WTC11 (cell line): ENCODE data around the gene KLHL26. TPM values are rescaled to one million over a fixed set of nuclear protein-coding genes. Genes with fewer than 3 reads are reported as not detected.

Source experiments
- ATAC-seq: fragments of 200-7000 bp; cut with Tn5 transposase; 2 replicates; pipeline ENCODE4 v1.10.0; 2021; ENCODE audit warnings: mild to moderate bottlenecking, moderate library complexity
- CTCF ChIA-PET: fragments of 300-600 bp; sonication (Branson Sonifier 250); formaldehyde crosslinking; loops from one replicate; lab custom pipeline; 2021; ENCODE audit warnings: antibody characterized with exemption; lab: Charles Lee
- POLR2A ChIA-PET: fragments of 350-600 bp; sonication (Branson Sonifier 250); formaldehyde crosslinking; loops from one replicate; lab custom pipeline; 2021; ENCODE audit warnings: antibody characterized with exemption; lab: Charles Lee
- DNase-seq: peaks from one replicate; pipeline ENCODE4 v3.0.0; 2021; ENCODE audit warnings: low spot score
- H3K27ac Mint-ChIP-seq: 2 replicates; pipeline ENCODE4 v1.8.0; 2021; ENCODE audit warnings: mixed read lengths
- H3K27me3 Mint-ChIP-seq: 2 replicates; pipeline ENCODE4 v1.8.0; 2021; ENCODE audit warnings: low read depth, mild to moderate bottlenecking, moderate library complexity, mixed read lengths
- H3K36me3 Mint-ChIP-seq: 2 replicates; pipeline ENCODE4 v1.8.0; 2021; ENCODE audit warnings: mixed read lengths
- H3K4me1 Mint-ChIP-seq: 2 replicates; pipeline ENCODE4 v1.8.0; 2022; ENCODE audit warnings: mixed read lengths
- H3K4me3 Mint-ChIP-seq: 2 replicates; pipeline ENCODE4 v1.8.0; 2021; ENCODE audit warnings: mild to moderate bottlenecking, moderate library complexity, mixed read lengths
- H3K9me3 Mint-ChIP-seq: 2 replicates; pipeline ENCODE4 v1.8.0; 2021; ENCODE audit warnings: mixed read lengths
- ETV6 ChIP-seq: sonication (generic); formaldehyde crosslinking; IDR thresholded peaks from 2 replicates; pipeline ENCODE4 v1.8.1; 2022; ENCODE audit warnings: mild to moderate bottlenecking, missing genetic modification reagents
- GABPB1 ChIP-seq: sonication (generic); formaldehyde crosslinking; IDR thresholded peaks from 2 replicates; pipeline ENCODE4 v1.8.1; 2023; ENCODE audit warnings: mild to moderate bottlenecking, missing genetic modification reagents
- IRF2 ChIP-seq: sonication (generic); formaldehyde crosslinking; IDR thresholded peaks from 2 replicates; pipeline ENCODE4 v1.8.0; 2022; ENCODE audit warnings: low read depth, missing genetic modification reagents, borderline replicate concordance
- KAT7 ChIP-seq: sonication (generic); formaldehyde crosslinking; IDR thresholded peaks from 2 replicates; pipeline ENCODE4 v1.8.1; 2023; ENCODE audit warnings: missing genetic modification reagents, mild to moderate bottlenecking, borderline replicate concordance
- MAX ChIP-seq: sonication (generic); formaldehyde crosslinking; IDR thresholded peaks from 2 replicates; pipeline ENCODE4 v1.8.0; 2022; ENCODE audit warnings: mild to moderate bottlenecking, missing genetic modification reagents
- MXD4 ChIP-seq: fragments of 250-450 bp; sonication (Bioruptor Pico); IDR thresholded peaks from 2 replicates; pipeline ENCODE4 v1.8.0; 2021; ENCODE audit warnings: mild to moderate bottlenecking, moderate library complexity, borderline replicate concordance
- NFATC4 ChIP-seq: fragments of 250-450 bp; sonication (Bioruptor Pico); IDR thresholded peaks from 2 replicates; pipeline ENCODE4 v1.9.0; 2021; ENCODE audit warnings: mild to moderate bottlenecking
- NFE2L1 ChIP-seq: sonication (generic); formaldehyde crosslinking; IDR thresholded peaks from 2 replicates; pipeline ENCODE4 v1.8.1; 2023; ENCODE audit warnings: missing genetic modification reagents
- RORB ChIP-seq: fragments of 250-450 bp; sonication (Bioruptor Pico); IDR thresholded peaks from 2 replicates; pipeline ENCODE4 v1.9.0; 2021; ENCODE audit warnings: mild to moderate bottlenecking
- SOX15 ChIP-seq: fragments of 250-450 bp; sonication (Bioruptor Pico); IDR thresholded peaks from 2 replicates; pipeline ENCODE4 v1.9.0; 2021; ENCODE audit warnings: mild to moderate bottlenecking
- TEAD4 ChIP-seq: sonication (generic); formaldehyde crosslinking; IDR thresholded peaks from 2 replicates; pipeline ENCODE4 v1.8.0; 2022; ENCODE audit warnings: mild to moderate bottlenecking, missing genetic modification reagents
- ZNF121 ChIP-seq: sonication (generic); formaldehyde crosslinking; IDR thresholded peaks from 2 replicates; pipeline ENCODE4 v1.8.0; 2023; ENCODE audit warnings: missing genetic modification reagents
- ZNF219 ChIP-seq: sonication (generic); formaldehyde crosslinking; IDR thresholded peaks from 2 replicates; pipeline ENCODE4 v1.8.0; 2023; ENCODE audit warnings: missing genetic modification reagents, mild to moderate bottlenecking, borderline replicate concordance
- ZNF232 ChIP-seq: sonication (generic); formaldehyde crosslinking; IDR thresholded peaks from 2 replicates; pipeline ENCODE4 v1.8.0; 2022; ENCODE audit warnings: mild to moderate bottlenecking, missing genetic modification reagents
- ZNF317 ChIP-seq: sonication (generic); formaldehyde crosslinking; IDR thresholded peaks from 2 replicates; pipeline ENCODE4 v1.8.1; 2023; ENCODE audit warnings: low read depth, mild to moderate bottlenecking, moderate library complexity, missing genetic modification reagents, borderline replicate concordance
- ZNF423 ChIP-seq: fragments of 250-450 bp; sonication (Bioruptor Pico); IDR thresholded peaks from 2 replicates; pipeline ENCODE4 v2.1.2; 2022; ENCODE audit warnings: mild to moderate bottlenecking, moderate library complexity
- ZNF425 ChIP-seq: fragments of 250-450 bp; sonication (Bioruptor Pico); conservative IDR thresholded peaks from 2 replicates; pipeline ENCODE4 v1.9.0; 2021; ENCODE audit warnings: mild to moderate bottlenecking
- ZNF671 ChIP-seq: fragments of 250-450 bp; sonication (Bioruptor Pico); IDR thresholded peaks from 2 replicates; pipeline ENCODE4 v1.8.0; 2021; ENCODE audit warnings: mild to moderate bottlenecking
- total RNA-seq: library from RNA; stranded (reverse); gene quantifications from 3 replicates; pipeline ENCODE4 v1.2.3, GENCODE V29; 2021
- TF ChIP-seq, protein P1 (sequence below): fragments of 250-450 bp; sonication (Bioruptor Pico); IDR thresholded peaks from 2 replicates; pipeline ENCODE4 v2.1.2; 2022; ENCODE audit warnings: mild to moderate bottlenecking, moderate library complexity
- TF ChIP-seq, protein P2 (sequence below): fragments of 250-450 bp; sonication (Bioruptor Pico); IDR thresholded peaks from 2 replicates; pipeline ENCODE4 v1.9.0; 2021; ENCODE audit warnings: mild to moderate bottlenecking
- TF ChIP-seq, protein P3 (sequence below): sonication (generic); formaldehyde crosslinking; IDR thresholded peaks from 2 replicates; pipeline ENCODE4 v1.8.1; 2023; ENCODE audit warnings: mild to moderate bottlenecking, missing genetic modification reagents, borderline replicate concordance

KLHL26 gene
- total RNA-seq, 1 experiment from 2014 or later = 13.1 TPM

DNA sequence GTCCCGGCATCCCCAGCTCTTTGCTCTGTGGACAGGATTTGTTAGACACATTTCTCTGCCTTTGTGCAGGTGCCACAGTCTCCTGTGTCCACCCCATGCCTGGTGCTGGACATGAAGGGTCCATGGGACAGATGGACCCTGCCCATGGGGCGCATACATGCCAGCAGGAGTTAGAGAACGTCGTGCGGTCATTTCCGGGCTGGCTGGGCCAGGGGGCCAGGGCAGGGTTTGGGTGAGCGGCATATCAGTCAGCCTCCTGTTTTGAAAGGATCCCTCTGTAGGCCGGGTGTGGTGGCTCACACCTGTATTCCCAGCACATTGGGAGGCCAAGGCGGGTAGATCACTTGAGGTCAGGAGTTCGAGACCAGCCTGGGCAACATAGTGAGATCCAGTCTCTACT, 11.0 kb downstream of the KLHL26 start:
- ATAC-seq = no peak
- Mint-ChIP-seq H3K9me3 (peaks cover 5% of the 10 kb centered on the region), H3K4me1 (peaks cover 47% of the 10 kb centered on the region), H3K36me3 (no peaks in the 10 kb centered on the region), H3K27ac (0 out of 2 replicates have a peak overlapping the region, but pooled peaks have one; percentile 53), H3K4me3 (no peak overlapping the region), H3K27me3 (peaks cover 3% of the 10 kb centered on the region; the same call in 1 of the 2 replicates)
- no peak for DNase-seq
- TF ChIP-seq RORB (CRISPR knock-in tag) (no peak), NFE2L1 (no peak), IRF2 (CRISPR knock-in tag) (no peak), ZNF671 (CRISPR knock-in tag) (no peak), ETV6 (CRISPR knock-in tag) (no peak), ZNF219 (no peak), ZNF425 (CRISPR knock-in tag) (no peak), SOX15 (CRISPR knock-in tag) (no peak), MXD4 (CRISPR knock-in tag) (no peak), ZNF317 (no peak), KAT7 (no peak), ZNF423 (CRISPR knock-in tag) (no peak), MAX (CRISPR knock-in tag) (no peak), ZNF121 (CRISPR knock-in tag) (no peak)
- TF ChIP-seq, protein P1, sequence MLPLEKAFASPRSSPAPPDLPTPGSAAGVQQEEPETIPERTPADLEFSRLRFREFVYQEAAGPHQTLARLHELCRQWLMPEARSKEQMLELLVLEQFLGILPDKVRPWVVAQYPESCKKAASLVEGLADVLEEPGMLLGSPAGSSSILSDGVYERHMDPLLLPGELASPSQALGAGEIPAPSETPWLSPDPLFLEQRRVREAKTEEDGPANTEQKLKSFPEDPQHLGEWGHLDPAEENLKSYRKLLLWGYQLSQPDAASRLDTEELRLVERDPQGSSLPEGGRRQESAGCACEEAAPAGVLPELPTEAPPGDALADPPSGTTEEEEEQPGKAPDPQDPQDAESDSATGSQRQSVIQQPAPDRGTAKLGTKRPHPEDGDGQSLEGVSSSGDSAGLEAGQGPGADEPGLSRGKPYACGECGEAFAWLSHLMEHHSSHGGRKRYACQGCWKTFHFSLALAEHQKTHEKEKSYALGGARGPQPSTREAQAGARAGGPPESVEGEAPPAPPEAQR (CRISPR knock-in tag) = no peak
- ChIA-PET CTCF (interaction anchor here (1.1 to 2.0 kb wide), 2 partner anchors 25 to 54 kb away, joined by 5 to 8 read pairs; no protein-coding TSS in a partner anchor), POLR2A (no interaction called here)

DNA sequence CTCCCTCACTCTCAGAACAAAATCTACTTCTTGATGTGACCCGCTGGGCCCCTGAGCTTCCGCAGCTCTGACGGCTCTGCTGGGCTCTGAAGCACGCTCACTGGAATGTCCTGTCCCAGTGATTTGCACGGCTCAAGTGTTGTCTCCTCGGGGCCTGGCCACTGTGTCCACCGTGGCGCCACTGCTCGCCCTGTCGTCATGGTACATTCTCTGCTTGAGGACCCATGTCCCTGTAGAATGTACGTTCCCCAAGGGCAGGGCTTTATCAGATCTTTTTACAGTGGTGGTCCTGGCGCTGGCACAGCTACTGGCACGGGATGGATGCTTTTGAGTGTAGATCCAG, 12.1 kb downstream of the KLHL26 start:
- H3K9me3 Mint-ChIP-seq = peaks cover 2% of the 10 kb centered on the region
- DNase-seq (no peak), ATAC-seq (no peak)
- POLR2A ChIA-PET = no interaction called here
- no peaks in the 10 kb centered on the region for H3K36me3 Mint-ChIP-seq
- H3K27ac Mint-ChIP-seq = peak overlapping the region; percentile 81
- no peak overlapping the region for H3K4me3 Mint-ChIP-seq
- CTCF ChIA-PET = interaction anchor here (0.7 to 2.0 kb wide), 6 partner anchors 24 to 187 kb away, joined by 3 to 8 read pairs (median 4); partner anchors contain the start of gene TMEM59L
- H3K4me1 Mint-ChIP-seq = peaks cover 47% of the 10 kb centered on the region
- TF ChIP-seq ZNF232 (CRISPR knock-in tag) = no peak
- no peak for TF ChIP-seq TEAD4 (CRISPR knock-in tag)
- no peak for TF ChIP-seq GABPB1 (CRISPR knock-in tag)
- TF ChIP-seq, protein P2, sequence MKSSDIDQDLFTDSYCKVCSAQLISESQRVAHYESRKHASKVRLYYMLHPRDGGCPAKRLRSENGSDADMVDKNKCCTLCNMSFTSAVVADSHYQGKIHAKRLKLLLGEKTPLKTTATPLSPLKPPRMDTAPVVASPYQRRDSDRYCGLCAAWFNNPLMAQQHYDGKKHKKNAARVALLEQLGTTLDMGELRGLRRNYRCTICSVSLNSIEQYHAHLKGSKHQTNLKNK (CRISPR knock-in tag) = no peak
- no peak for TF ChIP-seq MAX (CRISPR knock-in tag)
- TF ChIP-seq, protein P3, sequence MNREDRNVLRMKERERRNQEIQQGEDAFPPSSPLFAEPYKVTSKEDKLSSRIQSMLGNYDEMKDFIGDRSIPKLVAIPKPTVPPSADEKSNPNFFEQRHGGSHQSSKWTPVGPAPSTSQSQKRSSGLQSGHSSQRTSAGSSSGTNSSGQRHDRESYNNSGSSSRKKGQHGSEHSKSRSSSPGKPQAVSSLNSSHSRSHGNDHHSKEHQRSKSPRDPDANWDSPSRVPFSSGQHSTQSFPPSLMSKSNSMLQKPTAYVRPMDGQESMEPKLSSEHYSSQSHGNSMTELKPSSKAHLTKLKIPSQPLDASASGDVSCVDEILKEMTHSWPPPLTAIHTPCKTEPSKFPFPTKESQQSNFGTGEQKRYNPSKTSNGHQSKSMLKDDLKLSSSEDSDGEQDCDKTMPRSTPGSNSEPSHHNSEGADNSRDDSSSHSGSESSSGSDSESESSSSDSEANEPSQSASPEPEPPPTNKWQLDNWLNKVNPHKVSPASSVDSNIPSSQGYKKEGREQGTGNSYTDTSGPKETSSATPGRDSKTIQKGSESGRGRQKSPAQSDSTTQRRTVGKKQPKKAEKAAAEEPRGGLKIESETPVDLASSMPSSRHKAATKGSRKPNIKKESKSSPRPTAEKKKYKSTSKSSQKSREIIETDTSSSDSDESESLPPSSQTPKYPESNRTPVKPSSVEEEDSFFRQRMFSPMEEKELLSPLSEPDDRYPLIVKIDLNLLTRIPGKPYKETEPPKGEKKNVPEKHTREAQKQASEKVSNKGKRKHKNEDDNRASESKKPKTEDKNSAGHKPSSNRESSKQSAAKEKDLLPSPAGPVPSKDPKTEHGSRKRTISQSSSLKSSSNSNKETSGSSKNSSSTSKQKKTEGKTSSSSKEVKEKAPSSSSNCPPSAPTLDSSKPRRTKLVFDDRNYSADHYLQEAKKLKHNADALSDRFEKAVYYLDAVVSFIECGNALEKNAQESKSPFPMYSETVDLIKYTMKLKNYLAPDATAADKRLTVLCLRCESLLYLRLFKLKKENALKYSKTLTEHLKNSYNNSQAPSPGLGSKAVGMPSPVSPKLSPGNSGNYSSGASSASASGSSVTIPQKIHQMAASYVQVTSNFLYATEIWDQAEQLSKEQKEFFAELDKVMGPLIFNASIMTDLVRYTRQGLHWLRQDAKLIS = no peak
- TF ChIP-seq NFATC4 (CRISPR knock-in tag) = no peak
- peaks cover 3% of the 10 kb centered on the region; the same call in 1 of the 2 replicates for H3K27me3 Mint-ChIP-seq
